Activated CD8-positive, alpha-beta memory T cell treated with anti-CD3 and anti-CD28 coated beads, Interleukin-2, amount 10 ng/mL, durations not matched to agents 7 days and 5 days (primary cell): ENCODE data around the gene KAZALD1. TPM values are rescaled to one million over a fixed set of nuclear protein-coding genes. Genes with fewer than 3 reads are reported as not detected.

Source experiments
- ATAC-seq: fragments of 150-1000 bp; cut with Tn5 transposase; one replicate; pipeline ENCODE4 v1.10.0; 2021; ENCODE audit warnings: moderate library complexity
- CTCF ChIA-PET: fragments of 350-600 bp; sonication (Branson Sonifier 250); formaldehyde crosslinking; loops from one replicate; lab custom pipeline; 2021; ENCODE audit warnings: antibody characterized with exemption; lab: Charles Lee
- DNase-seq: peaks from one replicate; pipeline ENCODE4 v3.0.0-alpha.2; 2020
- H3K27ac Mint-ChIP-seq: one replicate; pipeline ENCODE4 v1.8.0; 2021; ENCODE audit warnings: mild to moderate bottlenecking, mixed read lengths
- H3K27me3 Mint-ChIP-seq: one replicate; pipeline ENCODE4 v1.8.0; 2021; ENCODE audit warnings: mixed read lengths
- H3K36me3 Mint-ChIP-seq: one replicate; pipeline ENCODE4 v1.8.0; 2021; ENCODE audit warnings: mild to moderate bottlenecking, mixed read lengths
- H3K4me1 Mint-ChIP-seq: one replicate; pipeline ENCODE4 v1.8.0; 2021; ENCODE audit warnings: mixed read lengths
- H3K4me3 Mint-ChIP-seq: one replicate; pipeline ENCODE4 v1.8.0; 2021; ENCODE audit warnings: mild to moderate bottlenecking, moderate library complexity, mixed read lengths
- H3K9me3 Mint-ChIP-seq: one replicate; pipeline ENCODE4 v1.8.0; 2022; ENCODE audit warnings: low read depth, mixed read lengths
- total RNA-seq, 2 experiments: library from RNA; stranded (reverse); gene quantifications; one replicate each; pipeline ENCODE4 v1.2.3, GENCODE V29; 2021

KAZALD1 gene
- total RNA-seq, 2 experiments from 2014 or later, result 0.30 TPM; not detected in 1

GRCh38 chr10:101060036-101060950 lies 1.5 kb upstream of the KAZALD1 start:
- CTCF ChIA-PET, result interaction anchor here (0.7 to 16.0 kb wide), 15 partner anchors 7 to 145 kb away, joined by 3 to 402 read pairs (median 6); partner anchors contain the start of genes LZTS2, PDZD7 and SFXN3
- peaks cover 43% of the 10 kb centered on the region for H3K4me1 Mint-ChIP-seq
- ATAC-seq, result peak; percentile 71

DNA sequence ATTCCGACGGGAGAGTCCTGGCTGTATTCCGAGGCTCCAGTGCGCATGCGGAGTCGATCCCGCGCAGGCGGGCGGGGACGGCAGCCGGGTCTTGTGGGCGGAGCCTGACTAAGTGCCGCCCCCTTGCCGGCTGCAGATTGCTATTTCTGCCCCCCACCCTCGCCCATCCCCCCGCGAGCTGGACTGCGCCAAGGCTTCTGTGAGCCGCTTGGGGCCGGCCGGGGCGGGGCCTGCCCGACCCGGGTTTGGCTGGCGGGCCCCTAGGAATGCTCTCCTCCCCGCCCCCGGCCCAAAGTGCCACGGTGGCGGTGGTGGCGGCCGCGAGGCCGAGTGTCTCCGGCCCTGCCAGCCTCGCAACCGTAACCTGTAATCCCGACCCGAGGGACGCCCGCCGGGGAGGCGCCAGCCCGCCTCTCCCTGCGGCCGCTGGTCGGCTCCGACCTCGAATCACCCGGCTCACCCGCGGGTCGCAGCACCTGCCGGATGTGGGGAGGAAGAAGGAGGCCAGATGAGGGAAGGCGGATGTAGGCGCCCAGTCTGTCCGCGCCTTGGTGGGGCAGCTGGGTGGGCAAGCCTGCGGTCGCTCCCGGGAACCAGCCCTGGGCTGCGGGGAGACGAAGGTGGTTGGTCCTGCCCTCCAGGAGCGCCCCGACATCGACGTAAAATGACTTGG lies 702 bp upstream of the KAZALD1 start:
- H3K27ac Mint-ChIP-seq, result peak overlapping the region; percentile 90
- H3K4me3 Mint-ChIP-seq, result peak overlapping the region; percentile 86
- DNase-seq (peak; percentile 94), ATAC-seq (peak; percentile 80)
- peaks cover 48% of the 10 kb centered on the region for H3K4me1 Mint-ChIP-seq
- peaks cover 15% of the 10 kb centered on the region for H3K36me3 Mint-ChIP-seq
- no peaks in the 10 kb centered on the region for H3K9me3 Mint-ChIP-seq
- CTCF ChIA-PET, result interaction anchor here (0.6 to 16.0 kb wide), 18 partner anchors 8 to 146 kb away, joined by 3 to 402 read pairs (median 4); partner anchors contain the start of genes LZTS2, PDZD7 and SFXN3
- peaks cover 39% of the 10 kb centered on the region for H3K27me3 Mint-ChIP-seq

More at GRCh38 chr10:101060036-101060950, 1.5 kb upstream of the KAZALD1 start:
- Mint-ChIP-seq H3K36me3 (peaks cover 17% of the 10 kb centered on the region), H3K27ac (peak overlapping the region; percentile 90), H3K27me3 (peaks cover 31% of the 10 kb centered on the region), H3K9me3 (no peaks in the 10 kb centered on the region), H3K4me3 (peak overlapping the region; percentile 86)
- peak; percentile 93 for DNase-seq

GRCh38 chr10:101062232-101063049 lies 652 bp downstream of the KAZALD1 start:
- peaks cover 50% of the 10 kb centered on the region for H3K27me3 Mint-ChIP-seq
- DNase-seq, result peak; percentile 56
- H3K36me3 Mint-ChIP-seq, result peaks cover 6% of the 10 kb centered on the region
- H3K9me3 Mint-ChIP-seq, result no peaks in the 10 kb centered on the region
- ATAC-seq, result peak; percentile 21
- no peak overlapping the region for H3K4me3 Mint-ChIP-seq
- H3K4me1 Mint-ChIP-seq, result peaks cover 48% of the 10 kb centered on the region
- no peak overlapping the region for H3K27ac Mint-ChIP-seq
- CTCF ChIA-PET, result interaction anchor here (0.6 to 16.0 kb wide), 11 partner anchors 10 to 79 kb away, joined by 3 to 402 read pairs (median 5); partner anchors contain the start of genes PDZD7 and SFXN3

- H3K4me3 Mint-ChIP-seq, result no peak overlapping the region
- ATAC-seq (no peak), DNase-seq (no peak)
- H3K36me3 Mint-ChIP-seq, result peaks cover 5% of the 10 kb centered on the region
- CTCF ChIA-PET, result interaction anchor here (1.2 to 16.0 kb wide), 7 partner anchors 10 to 67 kb away, joined by 3 to 402 read pairs (median 5); partner anchors contain the start of genes PDZD7 and SFXN3
- H3K27me3 Mint-ChIP-seq, result peaks cover 55% of the 10 kb centered on the region
- no peaks in the 10 kb centered on the region for H3K9me3 Mint-ChIP-seq
- peaks cover 49% of the 10 kb centered on the region for H3K4me1 Mint-ChIP-seq
- H3K27ac Mint-ChIP-seq, result no peak overlapping the region
Observed at GRCh38 chr10:101063050-101063525, 1.3 kb downstream of the KAZALD1 start.

DNA sequence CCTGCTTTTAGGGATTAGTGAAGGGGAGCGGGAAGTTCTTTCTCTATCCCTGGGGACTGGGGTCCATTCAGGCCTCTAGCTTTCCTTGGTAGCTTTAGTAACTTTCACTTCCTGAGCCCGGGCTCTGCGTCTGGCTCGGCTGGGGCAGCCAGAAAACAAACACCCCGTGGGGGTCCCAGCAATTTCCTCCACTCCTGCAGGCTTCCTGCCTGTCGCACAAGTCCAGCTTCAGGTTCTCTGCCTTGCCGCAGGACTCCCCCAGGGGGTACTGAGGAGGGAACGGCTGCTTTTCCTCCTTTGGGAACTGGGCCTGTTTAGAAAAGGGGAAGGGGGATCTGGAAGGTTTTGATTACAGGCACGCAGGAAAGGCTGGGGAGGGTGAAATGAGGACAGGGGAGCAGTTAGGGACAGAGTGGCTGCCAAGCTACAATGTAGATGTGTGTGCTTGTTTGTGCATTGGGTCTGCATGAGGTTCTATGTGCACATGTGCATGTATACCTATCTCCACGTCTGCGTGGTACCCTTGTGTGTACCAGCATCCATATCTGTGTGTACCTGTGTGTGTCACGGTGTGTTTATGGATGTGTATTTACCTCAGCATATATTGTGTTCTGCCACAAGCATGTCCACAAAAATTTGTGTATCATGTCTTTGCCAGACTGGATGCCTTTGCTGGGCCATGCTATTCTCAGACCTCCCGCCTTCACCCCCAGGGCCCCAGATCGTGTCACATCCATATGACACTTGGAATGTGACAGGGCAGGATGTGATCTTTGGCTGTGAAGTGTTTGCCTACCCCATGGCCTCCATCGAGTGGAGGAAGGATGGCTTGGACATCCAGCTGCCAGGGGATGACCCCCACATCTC lies 2.0 kb downstream of the KAZALD1 start:
- Mint-ChIP-seq H3K4me3 (no peak overlapping the region), H3K36me3 (peaks cover 4% of the 10 kb centered on the region), H3K4me1 (peaks cover 45% of the 10 kb centered on the region), H3K27me3 (peaks cover 55% of the 10 kb centered on the region), H3K27ac (no peak overlapping the region), H3K9me3 (no peaks in the 10 kb centered on the region)
- no peak for DNase-seq
- CTCF ChIA-PET, result interaction anchor here (1.1 to 16.0 kb wide), 7 partner anchors 11 to 99 kb away, joined by 3 to 402 read pairs (median 7); partner anchors contain the start of genes PDZD7 and SFXN3
- no peak for ATAC-seq

DNA sequence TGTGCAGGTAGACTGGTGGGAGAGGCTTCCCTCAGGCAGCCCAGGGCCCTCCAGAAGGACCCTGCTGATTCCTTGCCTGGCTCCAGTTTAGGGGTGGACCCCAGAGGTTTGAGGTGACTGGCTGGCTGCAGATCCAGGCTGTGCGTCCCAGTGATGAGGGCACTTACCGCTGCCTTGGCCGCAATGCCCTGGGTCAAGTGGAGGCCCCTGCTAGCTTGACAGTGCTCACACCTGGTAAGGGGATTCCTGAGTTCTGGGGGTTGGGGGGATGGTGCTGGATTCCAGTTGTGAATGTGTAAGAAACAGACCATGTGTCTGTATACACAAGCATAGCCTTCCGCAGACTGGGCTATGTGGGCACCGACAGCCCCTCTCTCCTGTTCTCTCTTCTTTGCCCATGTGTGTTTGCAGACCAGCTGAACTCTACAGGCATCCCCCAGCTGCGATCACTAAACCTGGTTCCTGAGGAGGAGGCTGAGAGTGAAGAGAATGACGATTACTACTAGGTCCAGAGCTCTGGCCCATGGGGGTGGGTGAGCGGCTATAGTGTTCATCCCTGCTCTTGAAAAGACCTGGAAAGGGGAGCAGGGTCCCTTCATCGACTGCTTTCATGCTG lies 2.7 kb downstream of the KAZALD1 start:
- CTCF ChIA-PET, result interaction anchor here (1.1 to 16.0 kb wide), 7 partner anchors 11 to 100 kb away, joined by 3 to 402 read pairs (median 10); partner anchors contain the start of genes PDZD7 and SFXN3
- DNase-seq, result no peak
- no peak overlapping the region for H3K27ac Mint-ChIP-seq

DNA sequence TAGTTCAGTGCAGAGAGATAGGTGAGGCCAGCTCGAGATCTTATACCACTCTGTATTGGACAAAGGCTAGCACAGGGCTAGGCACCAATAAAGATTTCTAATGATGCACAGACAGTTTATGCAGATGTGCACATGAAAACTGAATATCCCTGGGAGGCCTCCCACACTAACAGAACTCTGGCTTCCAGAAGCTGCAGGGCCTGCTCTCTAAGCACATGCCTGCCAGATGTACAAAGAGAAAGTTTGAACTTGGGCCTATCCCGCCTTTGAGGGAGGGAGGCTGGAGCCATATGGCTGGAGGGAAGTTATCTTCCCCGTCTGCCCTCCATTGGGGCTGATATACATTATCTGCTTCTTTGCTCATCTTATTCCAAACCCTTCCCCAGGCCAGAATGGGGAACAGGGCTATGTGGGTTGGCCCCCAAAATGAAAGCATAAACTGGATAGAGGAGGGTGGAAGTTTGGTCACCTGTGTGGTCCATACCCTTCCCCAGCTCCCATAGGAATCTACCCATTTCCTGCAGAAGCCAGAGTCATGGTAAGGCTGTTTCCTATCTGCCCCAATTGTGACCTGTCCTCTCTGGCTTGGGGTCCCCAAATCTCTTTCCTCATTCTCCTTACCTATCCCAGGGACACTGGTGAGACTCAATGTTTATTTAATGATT lies 3.8 kb downstream of the KAZALD1 start:
- no peak for ATAC-seq
- Mint-ChIP-seq H3K27ac (no peak overlapping the region), H3K4me3 (no peak overlapping the region), H3K36me3 (no peaks in the 10 kb centered on the region), H3K4me1 (peaks cover 34% of the 10 kb centered on the region), H3K27me3 (peaks cover 55% of the 10 kb centered on the region), H3K9me3 (no peaks in the 10 kb centered on the region)
- CTCF ChIA-PET, result interaction anchor here (1.0 to 16.0 kb wide), 9 partner anchors 7 to 76 kb away, joined by 3 to 402 read pairs (median 10); partner anchors contain the start of genes PDZD7 and SFXN3
- DNase-seq, result no peak

More for the DNA sequence above, 2.7 kb downstream of the KAZALD1 start:
- H3K36me3 Mint-ChIP-seq, result peaks cover under 1% of the 10 kb centered on the region
- ATAC-seq, result no peak
- peaks cover 55% of the 10 kb centered on the region for H3K27me3 Mint-ChIP-seq
- H3K4me1 Mint-ChIP-seq, result peaks cover 39% of the 10 kb centered on the region
- H3K4me3 Mint-ChIP-seq, result no peak overlapping the region
- no peaks in the 10 kb centered on the region for H3K9me3 Mint-ChIP-seq

- peak; percentile 60 for ATAC-seq
- H3K27ac Mint-ChIP-seq, result no peak overlapping the region
Observed at GRCh38 chr10:101066146-101066895, 4.5 kb downstream of the KAZALD1 start.

DNA sequence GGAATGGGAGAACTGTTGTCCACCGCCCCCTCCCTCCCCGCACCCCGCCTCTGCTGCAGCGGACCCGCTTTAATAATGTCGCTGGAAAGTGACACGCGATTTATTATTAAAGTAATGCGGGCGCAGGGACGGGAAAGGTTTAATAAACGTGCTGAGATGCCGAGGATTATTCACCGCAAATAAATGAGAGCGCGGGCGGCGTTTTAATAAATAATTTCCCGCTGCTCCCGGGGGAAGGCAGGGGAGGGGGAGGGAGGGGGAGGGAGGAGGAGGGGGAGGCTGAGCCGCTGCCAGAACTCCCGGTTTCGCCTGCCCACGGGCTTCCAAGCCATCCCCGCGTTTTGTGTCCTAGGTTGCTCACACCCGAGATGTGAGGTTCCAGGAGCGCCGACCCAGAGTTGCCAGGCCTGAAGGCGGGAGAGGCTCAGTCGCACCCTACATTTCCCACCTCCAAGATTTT lies 5.1 kb downstream of the KAZALD1 start:
- Mint-ChIP-seq H3K27me3 (peaks cover 57% of the 10 kb centered on the region), H3K27ac (no peak overlapping the region), H3K4me3 (peak overlapping the region; percentile 74), H3K4me1 (peaks cover 28% of the 10 kb centered on the region), H3K9me3 (no peaks in the 10 kb centered on the region), H3K36me3 (no peaks in the 10 kb centered on the region)
- CTCF ChIA-PET, result interaction anchor here (0.9 to 16.0 kb wide), 16 partner anchors 8 to 377 kb away, joined by 3 to 402 read pairs (median 8); partner anchors contain the start of genes PDZD7 and SFXN3
- DNase-seq, result no peak
- ATAC-seq, result no peak

More at GRCh38 chr10:101066146-101066895, 4.5 kb downstream of the KAZALD1 start:
- peak overlapping the region; percentile 20 for H3K4me3 Mint-ChIP-seq
- peaks cover 34% of the 10 kb centered on the region for H3K4me1 Mint-ChIP-seq
- peaks cover 55% of the 10 kb centered on the region for H3K27me3 Mint-ChIP-seq
- no peaks in the 10 kb centered on the region for H3K9me3 Mint-ChIP-seq
- no peaks in the 10 kb centered on the region for H3K36me3 Mint-ChIP-seq
- CTCF ChIA-PET, result interaction anchor here (0.6 to 16.0 kb wide), 14 partner anchors 8 to 148 kb away, joined by 3 to 402 read pairs (median 10); partner anchors contain the start of genes PDZD7 and SFXN3
- DNase-seq, result peak; percentile 69
